Eye (tissue), 1 donor: ENCODE measurements around the gene CCDC148.
"Not testable (repeated sequence)": the region's sequence is repeated elsewhere in the genome, so short reads cannot be mapped to it uniquely, and the experiment has no call there.

Source experiments
- DNase-seq: peaks from one replicate; pipeline ENCODE4 v3.0.0-alpha.2; 2015

The CCDC148 gene

DNA sequence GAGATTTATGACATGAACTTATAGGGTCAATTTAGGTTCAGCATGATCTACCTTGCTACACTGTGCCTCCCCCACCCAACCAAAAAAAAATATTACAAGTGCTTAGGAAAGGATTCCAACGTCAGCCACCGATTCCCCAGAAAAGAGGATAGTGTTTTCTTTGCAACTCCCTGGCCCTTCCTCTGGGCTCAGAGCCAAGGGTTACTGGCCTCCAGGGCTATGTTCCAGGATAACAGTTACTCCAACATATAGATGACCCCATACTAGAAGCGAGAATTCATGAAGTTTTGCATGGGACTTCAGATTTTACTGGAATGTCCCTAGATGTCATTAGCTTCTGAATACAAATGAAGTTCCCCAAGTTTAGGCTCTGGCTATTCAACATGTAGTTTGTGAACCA lies 182.8 kb downstream of the CCDC148 start:
- DNase-seq, result no peak

DNA sequence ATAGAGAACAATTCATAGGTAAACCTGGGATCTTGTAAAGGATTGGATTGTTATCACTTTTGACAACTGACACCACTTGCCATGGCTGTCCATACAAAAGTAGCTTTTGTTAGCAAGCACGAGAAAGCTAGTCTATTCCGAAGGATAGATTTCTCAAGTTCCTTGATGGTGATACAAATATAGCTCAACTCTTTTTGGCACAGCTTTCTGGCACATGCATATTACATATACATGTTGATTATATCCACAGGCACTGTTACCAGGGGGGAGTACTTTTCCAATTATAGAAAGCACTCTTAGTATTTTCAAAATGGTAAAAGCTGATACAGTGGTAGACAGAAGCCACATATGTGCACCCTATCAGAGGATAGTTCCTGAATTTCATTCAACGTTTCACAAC lies 186.0 kb downstream of the CCDC148 start:
- no peak for DNase-seq

DNA sequence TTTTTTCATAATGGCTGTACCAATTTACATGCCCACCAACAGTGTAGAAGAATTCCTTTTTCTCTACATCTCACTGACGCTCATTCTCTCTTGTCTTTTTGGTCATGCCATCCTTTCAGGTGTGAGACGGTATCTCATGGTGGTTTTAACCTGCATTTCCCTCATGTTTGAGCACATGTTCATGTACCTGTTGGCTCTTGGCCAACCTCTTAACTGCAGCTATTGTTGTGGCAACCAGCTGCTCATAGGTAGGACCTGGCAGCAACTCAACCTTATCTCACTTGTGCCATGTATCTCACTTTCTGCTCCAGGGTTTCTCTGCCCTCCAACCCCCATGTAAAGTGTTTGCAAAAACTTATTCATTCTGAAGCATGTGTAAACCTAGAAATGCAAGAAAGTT lies 187.4 kb downstream of the CCDC148 start:
- DNase-seq, result no peak

DNA sequence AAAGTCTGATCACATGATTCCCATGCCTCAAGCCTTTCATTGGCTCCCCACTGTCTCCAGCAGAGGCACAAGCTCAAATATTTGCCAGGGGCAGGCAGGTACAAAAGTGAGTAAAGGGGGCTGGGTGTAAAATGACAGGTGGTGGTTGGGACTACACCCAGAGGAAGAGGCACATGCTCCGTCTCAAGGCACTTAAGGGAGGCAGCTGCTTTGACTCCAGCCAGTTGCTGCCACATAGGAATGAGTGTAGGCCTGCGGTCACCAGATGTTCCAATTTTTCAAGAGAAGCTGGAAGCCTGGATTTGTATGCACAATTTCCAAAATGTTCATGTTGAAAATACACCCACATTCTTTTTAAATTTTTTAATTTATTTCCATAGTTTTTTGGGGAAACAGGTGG lies 190.4 kb downstream of the CCDC148 start:
- no peak for DNase-seq

DNA sequence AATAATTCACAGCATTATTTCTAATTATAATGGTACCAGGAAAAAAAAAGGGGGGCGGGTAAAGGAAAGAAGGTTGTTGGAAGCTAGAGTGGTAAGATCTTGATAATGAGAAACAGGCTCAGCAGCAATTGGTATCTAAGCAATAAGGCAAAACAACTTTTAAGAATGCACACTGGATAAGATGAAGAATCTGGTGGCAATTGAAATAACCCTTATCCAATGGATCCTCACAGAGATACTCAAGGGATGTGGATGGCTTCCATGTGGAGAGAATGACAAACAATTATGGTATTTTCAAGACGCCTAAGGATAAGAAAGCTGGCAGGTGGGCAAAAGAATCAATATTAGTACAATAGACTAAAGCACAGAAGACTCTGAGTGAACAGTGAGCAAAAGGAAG lies 201.3 kb downstream of the CCDC148 start:
- DNase-seq, result peak; percentile 27

DNA sequence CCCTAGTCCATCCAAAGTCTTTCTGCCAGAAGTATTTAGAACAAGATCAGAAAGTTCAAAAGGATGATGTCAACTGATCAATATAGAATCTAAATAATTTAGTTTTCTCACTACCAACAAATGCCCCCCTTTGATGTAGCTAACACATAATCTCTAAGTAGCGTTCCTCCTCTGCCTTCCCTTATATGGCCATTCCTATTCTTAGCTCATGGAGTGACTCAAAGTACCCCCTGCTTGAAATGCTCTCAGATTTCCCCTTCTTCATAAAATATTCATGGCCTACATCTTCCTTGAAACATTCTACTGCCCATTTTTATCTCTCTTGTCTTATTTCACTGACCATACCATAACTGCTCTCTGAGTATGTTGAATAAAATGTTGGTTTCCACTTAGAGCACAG lies 203.4 kb downstream of the CCDC148 start:
- DNase-seq, result peak; percentile 39

DNA sequence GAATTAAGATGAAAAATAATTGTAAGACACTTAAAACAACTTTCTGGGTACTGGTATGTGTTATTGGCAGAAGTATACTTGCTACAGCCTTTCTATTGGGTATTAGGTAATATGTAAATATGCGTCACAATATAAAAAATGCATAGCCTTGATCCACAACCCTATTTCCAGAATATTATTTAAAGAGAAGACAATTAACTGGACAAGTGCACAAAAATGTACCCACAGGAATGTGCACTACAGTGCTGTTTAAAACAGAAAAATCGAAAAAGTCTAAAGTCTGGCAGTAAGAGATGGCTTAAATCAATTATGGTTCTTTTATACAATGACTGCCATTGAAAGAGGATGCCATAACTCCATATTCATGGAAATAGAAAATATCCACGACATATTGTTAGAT lies 205.2 kb downstream of the CCDC148 start:
- no peak for DNase-seq

DNA sequence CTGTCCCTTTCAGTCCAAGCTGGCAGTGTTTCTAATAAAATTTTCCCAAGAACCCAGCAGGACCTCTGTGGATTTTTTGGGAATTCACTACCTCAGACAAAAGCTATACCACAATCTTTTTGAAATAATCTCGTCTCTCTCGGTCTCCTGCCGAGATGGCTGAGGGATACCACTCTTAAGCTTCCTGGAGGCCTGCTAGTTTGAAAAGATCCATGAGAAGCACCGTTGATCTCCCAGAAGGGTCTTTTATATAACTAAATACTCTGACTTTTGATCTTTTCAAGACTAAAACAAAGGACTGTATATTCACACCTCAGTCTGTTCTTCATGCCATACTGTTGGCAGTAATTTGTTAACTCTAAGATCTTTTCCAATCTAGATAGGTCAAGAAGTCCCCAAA lies 213.2 kb downstream of the CCDC148 start:
- no peak for DNase-seq

DNA sequence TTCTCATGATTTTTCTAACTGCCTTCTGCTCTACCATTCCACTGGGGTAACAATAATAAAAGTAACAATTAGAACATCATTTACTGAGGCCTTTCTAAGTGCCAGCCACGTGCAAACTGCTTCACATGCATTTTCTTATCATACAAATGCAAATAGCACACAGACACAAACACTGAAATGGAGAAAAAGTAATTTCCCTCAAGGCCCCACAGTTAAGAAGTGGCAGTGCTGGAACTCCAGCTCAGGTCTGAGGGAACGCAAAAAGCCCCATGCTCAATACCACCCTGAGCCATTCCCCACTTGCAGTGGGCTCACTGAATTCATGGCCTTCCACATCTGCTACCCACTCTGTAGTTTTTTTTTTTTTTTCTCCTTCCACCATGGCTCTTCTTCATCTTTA lies 214.3 kb downstream of the CCDC148 start:
- no peak for DNase-seq

DNA sequence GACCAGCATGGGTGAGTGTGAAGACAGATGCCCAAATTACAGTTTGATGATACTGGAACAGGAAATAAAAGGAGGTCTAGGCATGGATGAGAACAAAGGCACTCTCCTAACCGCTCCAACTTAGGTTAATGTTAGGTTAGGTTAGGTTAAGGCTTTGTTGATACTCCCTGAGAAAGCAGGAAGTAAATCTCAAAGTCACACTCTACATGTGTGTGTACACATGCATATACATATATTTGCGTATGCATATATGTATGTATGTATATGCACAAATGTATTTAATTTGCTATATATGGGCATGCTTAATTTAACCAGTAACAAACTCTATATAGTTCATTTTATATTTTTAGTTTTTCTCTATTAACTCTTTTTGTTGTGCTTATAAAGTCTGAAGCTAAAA lies 215.6 kb downstream of the CCDC148 start:
- DNase-seq, result no peak

DNA sequence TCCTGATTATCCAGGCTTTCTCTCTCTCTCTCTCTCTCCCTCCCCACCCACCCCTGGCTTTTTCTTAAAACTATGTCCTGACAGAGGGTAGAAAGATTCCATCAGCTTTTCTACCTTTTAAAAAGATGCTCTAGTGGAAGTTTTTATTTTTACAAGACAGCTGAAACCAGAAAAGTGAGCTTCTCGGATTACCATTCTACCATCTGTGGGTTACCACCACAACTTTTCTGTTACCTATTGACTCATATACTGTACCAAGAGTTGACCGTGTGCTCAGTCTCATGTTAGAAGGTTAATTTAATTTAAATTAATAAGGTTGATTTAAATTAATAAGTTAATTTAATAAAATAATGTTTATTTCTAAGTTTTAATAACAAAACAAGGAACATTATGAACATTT lies 217.3 kb downstream of the CCDC148 start:
- no peak for DNase-seq

DNA sequence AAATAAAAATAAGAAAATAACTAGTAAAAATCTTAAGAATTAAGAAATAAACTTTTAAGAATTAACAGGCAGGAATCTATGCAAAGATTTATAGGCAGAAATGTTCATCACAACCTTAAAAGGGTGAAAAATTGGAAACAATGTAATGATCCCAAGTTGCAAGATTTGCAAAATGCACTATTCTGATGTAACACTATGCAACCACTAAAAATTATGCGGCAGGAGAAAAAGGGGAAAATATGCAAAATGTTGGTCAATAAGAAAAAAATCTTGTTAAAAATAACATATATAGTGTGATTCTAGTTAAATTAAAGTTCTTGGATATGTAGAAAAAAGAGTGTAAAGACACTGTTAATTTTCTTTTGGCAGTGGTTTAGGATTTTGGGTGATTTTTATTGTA lies 222.1 kb downstream of the CCDC148 start:
- no peak for DNase-seq

DNA sequence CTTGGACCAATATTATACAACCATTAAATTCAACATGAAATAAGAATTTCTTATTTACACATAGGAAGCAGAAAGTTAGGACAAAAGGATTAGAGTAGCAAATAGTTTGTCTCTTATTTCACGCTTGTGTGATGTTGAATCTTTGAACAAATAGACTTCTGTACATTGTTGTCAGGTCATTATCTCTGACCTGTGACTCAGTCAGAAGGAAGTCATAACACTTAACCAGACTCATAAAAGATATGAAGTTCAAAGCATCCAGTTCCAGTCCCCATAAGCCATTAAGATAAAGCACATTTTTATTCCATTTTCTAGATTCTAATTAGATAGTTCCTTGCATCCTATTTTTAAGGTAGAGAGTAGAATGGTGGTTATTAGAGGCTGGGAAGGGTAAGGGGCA lies 224.1 kb downstream of the CCDC148 start:
- no peak for DNase-seq

DNA sequence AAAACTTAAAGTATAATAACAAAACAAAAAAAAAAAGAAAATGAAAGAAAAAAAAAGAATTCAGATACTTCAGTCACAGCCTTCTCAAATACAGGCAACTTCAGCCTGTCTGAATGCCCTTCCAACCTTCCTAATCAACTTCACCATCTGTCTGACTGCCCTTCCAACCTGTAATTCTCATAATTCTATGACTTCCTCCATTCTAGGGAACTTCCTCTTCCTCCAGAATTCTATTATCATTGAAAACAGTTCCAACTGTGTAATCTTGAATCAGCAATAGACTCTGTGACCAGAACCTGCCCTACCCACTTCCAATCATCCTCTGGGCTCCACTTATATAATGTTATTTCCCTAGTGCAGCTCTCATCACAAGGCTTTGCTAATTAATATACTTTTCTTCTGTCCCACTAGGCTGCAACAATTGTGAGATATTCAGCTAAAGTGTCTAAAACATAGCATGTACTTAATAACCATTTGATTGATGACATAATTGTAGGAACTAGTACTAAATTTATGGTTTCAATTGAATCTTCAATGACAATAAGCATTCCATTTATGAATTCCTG lies 227.5 kb downstream of the CCDC148 start:
- no peak for DNase-seq

DNA sequence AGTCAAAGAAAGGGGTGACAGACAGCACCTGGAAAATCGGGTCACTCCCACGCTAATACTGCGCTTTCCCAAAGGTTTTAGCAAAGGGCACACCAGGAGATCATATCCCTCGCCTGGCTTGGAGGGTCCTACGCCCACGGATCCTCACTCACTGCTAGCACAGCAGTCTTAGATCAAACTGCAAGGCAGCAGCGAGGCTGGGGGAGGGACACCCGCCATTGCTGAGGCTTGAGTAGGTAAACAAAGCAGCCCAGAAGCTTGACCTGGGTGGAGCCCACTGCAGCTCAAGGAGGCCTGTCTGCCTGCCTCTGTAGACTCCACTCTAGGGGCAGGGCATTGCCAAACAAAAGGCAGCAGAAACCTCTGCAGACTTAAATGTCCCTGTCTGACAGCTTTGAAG lies 233.5 kb downstream of the CCDC148 start:
- DNase-seq, result not testable (repeated sequence)

DNA sequence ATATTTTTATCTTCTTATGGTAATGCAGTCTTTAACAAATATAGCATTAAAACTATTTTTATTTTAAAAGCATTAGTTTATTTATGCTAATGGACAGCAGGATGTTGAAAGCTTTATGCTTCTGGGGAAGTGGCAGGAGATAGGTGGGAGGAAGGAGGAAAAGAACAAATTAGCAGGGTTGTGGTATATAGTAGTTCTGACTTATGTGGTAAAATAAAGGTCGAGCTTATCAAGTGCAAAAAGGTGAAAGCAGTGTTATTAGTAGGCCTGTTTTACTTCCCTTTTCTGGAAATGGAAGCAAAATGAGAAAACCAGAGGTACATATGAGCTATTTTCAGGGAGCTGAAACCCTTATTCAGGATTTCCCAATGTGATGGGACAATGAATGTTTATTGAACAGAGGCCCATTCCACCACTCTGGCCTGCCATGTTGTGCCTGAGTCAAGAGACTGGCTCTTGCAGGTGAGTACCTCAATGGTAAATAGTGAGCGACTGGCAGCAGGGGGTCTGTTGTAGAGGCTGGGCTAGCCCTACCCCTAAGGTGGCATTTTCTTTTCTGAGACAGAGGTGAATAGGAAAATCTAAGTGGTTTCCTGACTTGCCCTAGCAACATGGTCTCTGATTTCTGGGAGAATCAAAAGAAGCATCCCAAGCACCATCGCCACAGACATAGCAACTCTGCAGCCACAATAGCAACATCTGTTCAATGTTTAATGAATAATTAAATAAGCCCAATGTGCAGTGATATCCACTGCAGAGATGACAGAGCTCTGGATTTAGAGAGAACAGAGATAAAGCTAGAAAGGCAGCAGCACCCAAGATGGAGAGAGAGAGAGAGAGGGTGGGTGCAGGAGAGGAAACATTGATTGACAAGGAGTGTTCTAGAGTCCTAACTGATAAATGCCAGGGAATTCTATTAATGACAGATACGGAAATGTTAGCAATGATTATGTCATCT lies 235.2 kb downstream of the CCDC148 start:
- no peak for DNase-seq

DNA sequence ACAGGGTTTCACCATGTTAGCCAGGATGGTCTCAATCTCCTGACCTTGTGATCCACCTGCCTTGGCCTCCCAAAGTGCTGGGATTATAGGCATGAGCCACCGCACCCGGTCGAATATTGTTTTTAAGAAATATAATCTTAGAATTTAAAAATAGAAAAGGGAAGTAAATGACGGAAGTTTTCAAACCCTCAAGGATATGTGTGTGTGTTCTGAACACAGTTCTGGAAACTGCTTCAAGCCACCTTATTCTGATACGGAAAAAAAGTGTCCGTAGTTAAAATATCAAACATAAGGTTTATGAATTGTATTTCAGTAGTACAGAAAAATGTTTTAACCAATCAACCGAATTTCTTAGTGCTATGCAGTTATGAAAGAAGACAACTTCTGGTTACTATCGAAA lies 239.0 kb downstream of the CCDC148 start:
- DNase-seq, result no peak

DNA sequence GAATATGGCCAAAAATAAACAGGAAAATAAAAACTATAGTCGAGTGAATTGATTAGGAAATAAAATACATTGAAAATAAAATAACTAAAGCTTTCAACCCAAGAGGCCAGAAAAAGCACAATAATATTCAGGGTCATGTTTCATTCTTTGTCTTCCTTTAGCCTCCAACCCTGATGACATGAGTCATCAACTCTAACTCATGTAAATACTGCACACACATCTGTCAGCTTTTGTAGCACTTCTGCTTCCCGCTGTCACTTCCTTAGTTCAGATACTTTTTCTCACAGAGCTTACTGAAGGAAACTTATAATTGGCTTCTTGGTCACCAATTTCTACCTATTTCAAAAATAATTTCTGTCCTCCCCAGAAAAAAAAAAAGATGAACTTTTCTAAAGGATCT lies 242.1 kb downstream of the CCDC148 start:
- DNase-seq, result no peak

DNA sequence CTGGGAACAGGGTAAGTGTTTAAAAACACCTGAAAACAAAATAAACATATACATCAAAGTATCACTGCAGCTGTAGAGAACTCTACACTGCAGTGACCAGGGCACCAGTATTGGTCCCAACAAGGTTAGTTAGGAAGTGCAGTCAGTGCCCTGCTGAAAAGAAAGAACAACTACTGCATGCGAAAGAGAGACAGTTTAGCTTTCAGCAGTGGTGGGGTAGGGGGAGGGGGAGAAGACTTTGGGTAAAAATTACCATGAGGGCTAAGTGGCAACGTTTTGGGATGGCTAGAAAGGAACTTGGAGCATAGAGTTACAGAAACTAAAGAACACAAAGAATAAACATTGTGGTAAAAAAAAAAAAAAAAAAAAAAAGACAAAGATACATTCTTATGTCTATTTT lies 242.8 kb downstream of the CCDC148 start:
- no peak for DNase-seq

DNA sequence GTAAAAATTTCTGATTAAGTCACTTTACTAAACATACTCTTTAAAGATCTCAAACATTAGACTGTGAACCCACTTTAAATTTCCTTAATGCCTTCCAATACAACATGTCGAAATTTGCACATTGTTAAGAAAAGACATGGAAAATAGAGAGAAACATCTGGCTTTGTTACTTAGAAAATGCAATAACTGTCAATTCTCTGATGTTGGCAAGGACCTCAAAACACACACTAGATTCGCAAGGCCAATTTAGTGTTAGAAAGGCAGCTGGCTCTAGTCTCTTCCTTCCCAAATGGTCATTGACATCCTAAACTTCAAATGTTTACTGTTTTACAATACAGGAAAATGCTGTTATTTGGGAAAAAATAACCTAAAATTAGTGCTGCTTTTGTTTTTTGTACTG lies 244.3 kb downstream of the CCDC148 start:
- DNase-seq, result no peak

DNA sequence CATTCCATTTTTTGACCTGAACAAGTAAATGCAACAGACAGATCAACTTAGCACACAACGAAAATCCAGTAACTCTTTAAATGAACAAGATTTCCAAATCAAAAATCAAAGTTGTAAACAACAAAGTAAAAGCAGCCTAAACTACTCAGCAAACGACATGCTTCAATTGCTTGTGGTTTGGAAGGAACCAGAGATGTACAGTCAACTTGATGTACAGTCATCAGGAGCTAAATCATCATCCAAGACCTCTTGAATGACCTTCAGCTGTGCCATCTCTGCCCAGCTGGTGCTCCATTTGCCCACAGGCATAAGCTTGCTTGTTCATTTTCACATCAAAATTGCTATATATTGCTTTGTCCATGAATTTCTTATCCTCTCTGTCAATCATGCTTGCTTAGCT lies 245.1 kb downstream of the CCDC148 start:
- no peak for DNase-seq

DNA sequence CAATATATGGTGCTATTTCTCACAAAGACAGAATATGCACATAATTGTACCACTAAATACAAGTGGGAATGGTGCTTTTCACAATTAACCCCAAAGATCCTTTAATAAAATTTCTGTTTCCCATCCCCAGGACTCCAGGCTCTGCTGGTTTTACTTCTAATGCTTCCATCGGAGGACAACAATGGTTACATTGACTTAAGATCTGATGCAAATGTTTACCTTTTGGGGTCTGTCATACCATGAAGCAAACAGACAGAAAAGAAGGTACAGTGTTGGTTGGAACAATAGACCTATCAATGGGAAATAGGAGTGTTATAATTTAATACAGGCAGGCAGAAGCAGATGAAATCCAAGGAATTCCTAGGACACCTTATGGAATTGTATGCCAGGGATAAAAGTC lies 249.2 kb downstream of the CCDC148 start:
- no peak for DNase-seq

DNA sequence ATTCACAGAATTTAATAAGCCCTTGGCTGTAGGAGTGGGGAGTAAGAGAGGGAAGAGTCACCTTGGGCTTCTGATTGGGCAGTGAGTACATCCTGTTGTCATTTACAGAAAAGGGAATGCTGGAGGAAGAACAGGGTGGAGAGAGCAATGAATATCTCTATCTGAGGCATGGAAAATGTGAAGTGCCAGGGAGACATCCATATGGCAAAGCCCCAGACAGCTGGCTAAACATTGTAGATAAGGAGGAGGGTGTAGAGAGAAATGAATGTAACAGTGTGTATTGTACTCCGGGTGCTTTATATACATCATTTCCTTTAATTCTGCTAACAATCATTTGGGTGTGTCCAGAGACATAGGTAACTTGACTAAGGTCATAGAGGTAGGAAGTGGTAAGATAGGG lies 251.3 kb downstream of the CCDC148 start:
- DNase-seq, result no peak

DNA sequence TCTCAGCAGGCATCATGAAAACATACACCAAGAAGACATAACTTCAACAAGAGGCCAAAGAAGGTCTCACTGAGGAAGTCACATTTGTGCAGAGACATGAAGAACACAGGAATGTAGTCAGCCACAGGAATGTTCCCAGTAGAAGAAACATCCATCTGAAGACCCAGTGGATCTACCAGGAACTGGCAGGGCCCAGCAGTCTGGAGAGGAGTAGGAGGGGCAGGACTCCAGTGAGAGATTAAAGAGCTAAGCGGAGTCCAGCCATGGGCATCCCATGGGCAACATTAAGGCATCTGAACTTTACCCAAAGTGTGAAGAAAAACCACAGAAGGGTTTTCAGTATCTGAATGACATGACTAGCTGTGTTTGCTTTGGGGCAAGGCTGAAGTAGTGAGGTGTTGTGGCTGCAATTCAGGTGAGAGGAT lies 251.8 kb downstream of the CCDC148 start:
- no peak for DNase-seq
